Lower lobe of right lung (tissue), 2 donors: ENCODE data around the gene STRIP2. TPM values are rescaled to one million over a fixed set of nuclear protein-coding genes. Genes with fewer than 3 reads are reported as not detected.

Source experiments
- ATAC-seq, 2 donors: fragments of 200-7000 bp; cut with Tn5 transposase; one replicate each; pipeline ENCODE4 v1.9.1; 2020 to 2022; ENCODE audit warnings: mild to moderate bottlenecking in 2 of 2, moderate library complexity in 2 of 2
- DNase-seq: peaks from one replicate; pipeline ENCODE4 v3.0.0-alpha.2; 2020
- H3K27ac ChIP-seq: fragments of 200-600 bp; one replicate; pipeline ENCODE4 v1.8.0; 2022
- H3K27me3 ChIP-seq: fragments of 200-600 bp; one replicate; pipeline ENCODE4 v1.8.0; 2022; ENCODE audit warnings: low read depth
- H3K36me3 ChIP-seq: fragments of 200-600 bp; one replicate; pipeline ENCODE4 v1.8.0; 2022; ENCODE audit warnings: mild to moderate bottlenecking
- H3K4me1 ChIP-seq: fragments of 200-600 bp; one replicate; pipeline ENCODE4 v1.8.0; 2022
- H3K4me3 ChIP-seq: fragments of 200-600 bp; one replicate; pipeline ENCODE4 v1.8.0; 2022; ENCODE audit warnings: mild to moderate bottlenecking
- H3K9me3 ChIP-seq: fragments of 200-600 bp; one replicate; pipeline ENCODE4 v1.8.0; 2022
- CTCF ChIP-seq: fragments of 200-600 bp; IDR thresholded peaks from one replicate; pipeline ENCODE4 v1.8.0; 2022; ENCODE audit warnings: antibody characterized with exemption, mild to moderate bottlenecking
- intact Hi-C: fragments of 100-400 bp; cut with DNase I; formaldehyde crosslinking; loops from one replicate; pipeline ENCODE4 v1.11.0; 2022
- total RNA-seq: library from RNA; stranded (reverse); fragmentation: NEBNext Ultra II Directional; extraction: Animal tissue kit (Norgen Biotek cat#: 25700); gene quantifications from one replicate; pipeline ENCODE4 v1.2.1, GENCODE V29; 2021
- donor health status: DM: no; HTN: yes; CAD: no; lungs with severe emphysema.

Gene STRIP2
- total RNA-seq, 1 donor from 2014 or later, result 1.3 TPM

- Histone ChIP-seq H3K36me3 (no peaks in the 10 kb centered on the region), H3K27ac (no peak overlapping the region), H3K4me3 (no peak overlapping the region), H3K4me1 (no peaks in the 10 kb centered on the region), H3K9me3 (peaks cover 5% of the 10 kb centered on the region), H3K27me3 (no peaks in the 10 kb centered on the region)
- no peak for ATAC-seq
- intact Hi-C loops, result no loop called here
- DNase-seq, result no peak
- TF ChIP-seq CTCF, result no peak
Measured at GRCh38 chr7:129453510-129454248, 19.4 kb downstream of the STRIP2 start.

DNA sequence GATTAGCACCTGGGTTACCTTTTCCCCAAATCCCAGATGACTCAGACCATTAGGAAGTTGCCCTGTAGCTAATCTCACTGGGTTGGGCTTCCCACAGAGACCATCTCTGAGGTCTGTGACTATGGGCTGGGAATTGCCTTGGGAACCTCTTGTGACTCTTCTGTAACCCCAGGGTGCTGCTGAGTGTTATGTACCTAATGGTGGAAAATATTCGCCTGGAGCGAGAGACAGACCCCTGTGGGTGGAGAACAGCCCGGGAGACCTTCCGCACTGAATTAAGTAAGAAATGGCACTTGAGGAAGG lies 20.0 kb downstream of the STRIP2 start:
- Histone ChIP-seq H3K9me3 (no peaks in the 10 kb centered on the region), H3K4me1 (no peaks in the 10 kb centered on the region), H3K27ac (no peak overlapping the region), H3K27me3 (no peaks in the 10 kb centered on the region), H3K4me3 (no peak overlapping the region), H3K36me3 (no peaks in the 10 kb centered on the region)
- intact Hi-C loops, result no loop called here
- DNase-seq (no peak), ATAC-seq (no peak)
- TF ChIP-seq CTCF, result no peak

DNA sequence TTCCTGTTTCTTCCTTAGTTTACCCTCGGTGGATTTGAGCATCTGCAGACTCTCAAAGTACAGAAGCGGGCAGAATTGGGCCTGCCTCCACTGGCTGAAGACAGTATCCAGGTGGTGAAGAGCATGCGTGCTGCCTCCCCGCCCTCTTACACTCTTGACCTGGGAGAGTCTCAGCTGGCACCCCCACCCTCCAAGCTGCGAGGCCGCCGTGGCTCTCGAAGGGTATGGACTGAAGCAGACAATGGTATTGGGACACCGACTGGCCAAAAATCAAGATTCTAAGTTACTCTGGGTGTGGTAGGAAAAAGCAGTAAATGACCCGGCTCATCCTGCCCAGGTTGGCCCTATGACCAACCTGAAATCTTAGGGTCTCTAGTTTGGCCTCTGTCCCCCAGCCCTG lies 22.2 kb downstream of the STRIP2 start:
- Histone ChIP-seq H3K27me3 (no peaks in the 10 kb centered on the region), H3K4me1 (no peaks in the 10 kb centered on the region), H3K4me3 (no peak overlapping the region), H3K9me3 (no peaks in the 10 kb centered on the region), H3K27ac (no peak overlapping the region), H3K36me3 (no peaks in the 10 kb centered on the region)
- DNase-seq, result no peak
- intact Hi-C loops, result no loop called here
- ATAC-seq, result no peak
- TF ChIP-seq CTCF, result no peak

DNA sequence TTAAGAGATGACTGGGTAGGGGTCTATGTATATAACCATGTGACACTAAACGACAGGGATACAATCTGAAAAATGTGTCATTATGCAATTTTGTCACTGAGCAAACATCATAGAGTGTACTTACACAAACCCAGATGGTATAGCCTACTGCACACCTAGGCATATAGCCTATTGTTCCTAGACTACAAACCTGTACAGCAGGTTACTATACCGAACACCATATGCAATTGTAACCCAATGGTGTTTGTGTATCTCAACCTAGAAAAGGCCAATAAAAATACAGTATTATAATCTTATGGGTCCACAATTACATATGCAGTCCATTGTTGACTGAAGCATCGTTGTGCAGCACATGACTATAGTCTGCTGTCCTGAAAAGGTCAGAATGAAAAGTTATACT lies 22.9 kb downstream of the STRIP2 start:
- H3K27me3 ChIP-seq, result no peaks in the 10 kb centered on the region
- no peak for TF ChIP-seq CTCF
- ATAC-seq (no peak), DNase-seq (no peak)
- H3K4me1 ChIP-seq, result no peaks in the 10 kb centered on the region
- intact Hi-C loops, result no loop called here
- no peaks in the 10 kb centered on the region for H3K9me3 ChIP-seq
- H3K27ac ChIP-seq, result no peak overlapping the region
- no peak overlapping the region for H3K4me3 ChIP-seq
- no peaks in the 10 kb centered on the region for H3K36me3 ChIP-seq

- intact Hi-C loops, result no loop called here
- Histone ChIP-seq H3K27me3 (no peaks in the 10 kb centered on the region), H3K4me1 (no peaks in the 10 kb centered on the region), H3K36me3 (no peaks in the 10 kb centered on the region), H3K9me3 (no peaks in the 10 kb centered on the region), H3K4me3 (no peak overlapping the region), H3K27ac (no peak overlapping the region)
- DNase-seq, result no peak
- no peak for ATAC-seq
- no peak for TF ChIP-seq CTCF
Measured at GRCh38 chr7:129458171-129458570, 23.9 kb downstream of the STRIP2 start.
